GM13977 (cell line): ENCODE results near the gene POU2F3.

ENCODE experiments used
- DNase-seq: peaks from one replicate; pipeline ENCODE4 v3.0.0; 2012; ENCODE audit warnings: low spot score
- CTCF ChIP-seq: IDR thresholded peaks from 2 replicates; pipeline ENCODE4 v1.5.1; 2012; ENCODE audit warnings: mild to moderate bottlenecking, control low read depth; ENCODE audit not compliant: insufficient read depth; ENCODE audit errors: extremely low read depth, missing control alignments
- in situ Hi-C: fragments of 300-500 bp; cut with MboI; formaldehyde crosslinking; loops from one replicate; pipeline ENCODE4 v1.12.0; 2022; ENCODE audit warnings: low sequenced_read_pairs, low pct_unique_long_range_greater_than_20kb, mixed read lengths, inconsistent platforms; ENCODE audit not compliant: unreplicated experiment

Gene POU2F3

GRCh38 chr11:120197251-120197891, 42.6 kb upstream of the POU2F3 start:
- in situ Hi-C loops, result no loop called here
- TF ChIP-seq CTCF, result no peak
- no peak for DNase-seq

- no peak for DNase-seq
- no peak for TF ChIP-seq CTCF
- in situ Hi-C loops, result no loop called here
Measured at GRCh38 chr11:120197977-120198376, 42.0 kb upstream of the POU2F3 start.

- in situ Hi-C loops, result no loop called here
- no peak for TF ChIP-seq CTCF
Measured at GRCh38 chr11:120198403-120198786, 41.5 kb upstream of the POU2F3 start.

GRCh38 chr11:120198787-120199469, 41.0 kb upstream of the POU2F3 start:
- in situ Hi-C loops, result no loop called here
- DNase-seq, result no peak

More at GRCh38 chr11:120198403-120198786, 41.5 kb upstream of the POU2F3 start:
- DNase-seq, result no peak

GRCh38 chr11:120199613-120200012, 40.3 kb upstream of the POU2F3 start:
- in situ Hi-C loops, result no loop called here
- no peak for TF ChIP-seq CTCF
- DNase-seq, result no peak

More at GRCh38 chr11:120198787-120199469, 41.0 kb upstream of the POU2F3 start:
- no peak for TF ChIP-seq CTCF

GRCh38 chr11:120200677-120201076, 39.3 kb upstream of the POU2F3 start:
- TF ChIP-seq CTCF, result no peak
- no peak for DNase-seq
- in situ Hi-C loops, result no loop called here
